Erythroblast (primary cell): ENCODE results near the gene HPCAL4.

ENCODE experiments used
- GATA1 ChIP-seq: IDR thresholded peaks from 2 replicates; pipeline ENCODE4 v1.6.1; 2011; ENCODE audit warnings: low read depth, mild to moderate bottlenecking, control low read depth, low read length, moderate library complexity
- POLR2A ChIP-seq: IDR thresholded peaks from 2 replicates; pipeline ENCODE4 v1.6.1; 2011; ENCODE audit warnings: mild to moderate bottlenecking, low read length

DNA sequence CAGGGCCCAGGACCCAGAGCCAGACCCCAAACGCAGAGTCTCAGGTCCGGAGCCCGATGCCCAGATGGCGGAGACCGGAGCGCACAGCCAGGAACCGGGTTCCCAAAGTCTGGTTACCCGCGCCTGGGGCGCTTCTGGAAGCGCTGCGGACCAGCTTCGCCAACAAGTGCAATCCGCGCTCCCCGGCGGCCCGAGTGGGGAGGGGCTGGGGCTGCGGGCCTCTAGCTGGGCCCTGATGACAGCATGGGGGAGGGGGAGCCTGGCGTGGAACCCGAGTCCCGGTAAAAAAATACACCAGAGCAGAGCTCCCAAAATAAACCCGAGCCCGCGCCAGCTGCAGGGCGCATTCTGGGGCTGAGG is 19.8 kb downstream of the HPCAL4 start:
- no peak for TF ChIP-seq POLR2A
- TF ChIP-seq GATA1, result no peak
